ENCODE results near the gene ATP6V1F.
A peak's percentile ranks its signal among the peaks of the same experiment; 100 is the strongest.

The ATP6V1F gene

GRCh38 chr7:128876127-128876526 is 13.5 kb downstream of the ATP6V1F start:
- H3K36me3 ChIP-seq (ENCODE audit: low read depth), result no peaks in the 10 kb centered on the region
- TF ChIP-seq, protein P1, sequence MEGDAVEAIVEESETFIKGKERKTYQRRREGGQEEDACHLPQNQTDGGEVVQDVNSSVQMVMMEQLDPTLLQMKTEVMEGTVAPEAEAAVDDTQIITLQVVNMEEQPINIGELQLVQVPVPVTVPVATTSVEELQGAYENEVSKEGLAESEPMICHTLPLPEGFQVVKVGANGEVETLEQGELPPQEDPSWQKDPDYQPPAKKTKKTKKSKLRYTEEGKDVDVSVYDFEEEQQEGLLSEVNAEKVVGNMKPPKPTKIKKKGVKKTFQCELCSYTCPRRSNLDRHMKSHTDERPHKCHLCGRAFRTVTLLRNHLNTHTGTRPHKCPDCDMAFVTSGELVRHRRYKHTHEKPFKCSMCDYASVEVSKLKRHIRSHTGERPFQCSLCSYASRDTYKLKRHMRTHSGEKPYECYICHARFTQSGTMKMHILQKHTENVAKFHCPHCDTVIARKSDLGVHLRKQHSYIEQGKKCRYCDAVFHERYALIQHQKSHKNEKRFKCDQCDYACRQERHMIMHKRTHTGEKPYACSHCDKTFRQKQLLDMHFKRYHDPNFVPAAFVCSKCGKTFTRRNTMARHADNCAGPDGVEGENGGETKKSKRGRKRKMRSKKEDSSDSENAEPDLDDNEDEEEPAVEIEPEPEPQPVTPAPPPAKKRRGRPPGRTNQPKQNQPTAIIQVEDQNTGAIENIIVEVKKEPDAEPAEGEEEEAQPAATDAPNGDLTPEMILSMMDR (IDR thresholded peaks at IDR 0.05; ENCODE audit: poor library complexity, severe bottlenecking), result no peak
- no peaks in the 10 kb centered on the region for H3K27me3 ChIP-seq (ENCODE audit: insufficient read depth, poor library complexity, severe bottlenecking)
- H3K27ac ChIP-seq (ENCODE audit: poor library complexity, severe bottlenecking), result no peak overlapping the region
- DNase-seq (ENCODE audit: low spot score) (no peak), ATAC-seq (ENCODE audit: low read depth) (no peak)
- H3K4me3 ChIP-seq (ENCODE audit: severe bottlenecking), result no peak overlapping the region
- H3K4me1 ChIP-seq (ENCODE audit: insufficient read depth, poor library complexity, severe bottlenecking), result peaks cover 22% of the 10 kb centered on the region
- H3K9me3 ChIP-seq (ENCODE audit: severe bottlenecking), result no peaks in the 10 kb centered on the region

- TF ChIP-seq, protein P1 (IDR thresholded peaks at IDR 0.05; ENCODE audit: poor library complexity, severe bottlenecking), result no peak
- peaks cover 18% of the 10 kb centered on the region for H3K4me1 ChIP-seq (ENCODE audit: insufficient read depth, poor library complexity, severe bottlenecking)
- H3K36me3 ChIP-seq (ENCODE audit: low read depth), result no peaks in the 10 kb centered on the region
- ATAC-seq (ENCODE audit: low read depth), result no peak
- no peak for DNase-seq (ENCODE audit: low spot score)
- H3K27me3 ChIP-seq (ENCODE audit: insufficient read depth, poor library complexity, severe bottlenecking), result no peaks in the 10 kb centered on the region
- no peak overlapping the region for H3K4me3 ChIP-seq (ENCODE audit: severe bottlenecking)
- H3K27ac ChIP-seq (ENCODE audit: poor library complexity, severe bottlenecking), result no peak overlapping the region
- H3K9me3 ChIP-seq (ENCODE audit: severe bottlenecking), result no peaks in the 10 kb centered on the region
These were observed 13.9 kb downstream of the ATP6V1F start for GRCh38 chr7:128876586-128876977.

DNA sequence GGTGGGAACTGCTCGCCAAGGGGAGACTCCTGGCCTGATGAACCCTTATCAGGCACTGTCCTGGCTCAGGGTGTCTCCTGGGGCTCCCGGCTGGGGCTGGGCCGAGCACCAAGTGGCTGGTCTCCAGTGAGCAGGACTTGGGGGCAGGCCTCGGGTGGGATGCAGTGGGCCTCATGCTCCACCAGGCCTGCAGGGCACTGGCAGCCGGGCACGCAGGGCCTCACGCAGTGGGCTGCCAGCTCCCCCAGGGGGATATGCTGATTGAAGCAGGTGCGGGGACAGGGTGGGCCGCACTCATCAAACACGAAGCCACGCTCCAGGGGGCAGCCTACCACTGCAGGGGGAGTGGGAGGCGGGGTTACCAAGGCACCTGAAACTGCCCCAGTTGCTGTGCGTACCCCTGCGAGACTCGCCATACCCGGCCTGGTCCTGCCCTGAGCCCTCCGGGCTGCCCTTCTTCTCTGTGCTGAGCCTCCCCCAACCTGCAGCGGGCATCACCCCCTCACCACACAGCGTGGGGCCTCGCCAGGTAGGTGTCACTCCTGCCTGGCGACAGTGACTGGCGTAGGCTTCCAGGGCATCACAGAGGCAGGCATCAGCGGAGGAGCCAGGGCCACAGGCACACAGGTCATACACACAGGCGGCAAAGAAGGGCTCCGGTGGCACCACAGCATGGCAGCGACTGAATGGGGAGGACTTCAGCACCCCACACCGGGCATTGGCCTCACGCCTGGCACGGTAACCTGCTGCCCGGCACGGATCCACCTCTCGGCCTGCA is 14.5 kb downstream of the ATP6V1F start:
- no peak overlapping the region for H3K4me3 ChIP-seq (ENCODE audit: severe bottlenecking)
- no peak for ATAC-seq (ENCODE audit: low read depth)
- H3K9me3 ChIP-seq (ENCODE audit: severe bottlenecking), result no peaks in the 10 kb centered on the region
- TF ChIP-seq, protein P1 (IDR thresholded peaks at IDR 0.05; ENCODE audit: poor library complexity, severe bottlenecking), result no peak
- H3K27me3 ChIP-seq (ENCODE audit: insufficient read depth, poor library complexity, severe bottlenecking), result no peaks in the 10 kb centered on the region
- H3K36me3 ChIP-seq (ENCODE audit: low read depth), result no peaks in the 10 kb centered on the region
- H3K4me1 ChIP-seq (ENCODE audit: insufficient read depth, poor library complexity, severe bottlenecking), result peaks cover 12% of the 10 kb centered on the region
- H3K27ac ChIP-seq (ENCODE audit: poor library complexity, severe bottlenecking), result no peak overlapping the region
- DNase-seq (ENCODE audit: low spot score), result peak; percentile 58

- ATAC-seq (ENCODE audit: low read depth), result no peak
- H3K4me3 ChIP-seq (ENCODE audit: severe bottlenecking), result no peak overlapping the region
- no peak overlapping the region for H3K27ac ChIP-seq (ENCODE audit: poor library complexity, severe bottlenecking)
- no peaks in the 10 kb centered on the region for H3K9me3 ChIP-seq (ENCODE audit: severe bottlenecking)
- peaks cover 7% of the 10 kb centered on the region for H3K4me1 ChIP-seq (ENCODE audit: insufficient read depth, poor library complexity, severe bottlenecking)
- DNase-seq (ENCODE audit: low spot score), result no peak
- no peaks in the 10 kb centered on the region for H3K36me3 ChIP-seq (ENCODE audit: low read depth)
- no peaks in the 10 kb centered on the region for H3K27me3 ChIP-seq (ENCODE audit: insufficient read depth, poor library complexity, severe bottlenecking)
- TF ChIP-seq, protein P1 (IDR thresholded peaks at IDR 0.05; ENCODE audit: poor library complexity, severe bottlenecking), result no peak
These were observed 15.1 kb downstream of the ATP6V1F start for GRCh38 chr7:128877756-128878120.
